Small intestine (tissue), 7 donors: ENCODE measurements around the gene CDK6. TPM values are rescaled to one million over a fixed set of nuclear protein-coding genes. Genes with fewer than 3 reads are reported as not detected.

Experiments
- DNase-seq, 2 donors: peaks; one replicate each; pipeline versions ENCODE4 v3.0.0 to v3.0.0-alpha.2; 2013
- FAIRE-seq: peaks from 2 replicates; lab custom pipeline; 2012; peaks lifted over from hg19 to GRCh38; lab: Jason Lieb, UNC
- H3K27ac ChIP-seq, 3 donors: one replicate each; pipeline ENCODE4 v1.5.1; 2013; ENCODE audit warnings: low read length in 2 of 3, mild to moderate bottlenecking in 2 of 3, control low read depth in 1 of 3, inconsistent platforms in 1 of 3, low read depth in 1 of 3, moderate library complexity in 1 of 3
- H3K27me3 ChIP-seq, 3 donors: one replicate each; pipeline ENCODE4 v1.6.1; 2013; ENCODE audit warnings: low read length in 3 of 3, inconsistent platforms in 1 of 3; ENCODE audit not compliant: control insufficient read depth in 3 of 3, insufficient read depth in 3 of 3
- H3K36me3 ChIP-seq, 3 donors: one replicate each; pipeline ENCODE4 v1.6.1; 2013; ENCODE audit warnings: low read length in 3 of 3, inconsistent platforms in 1 of 3, low read depth in 1 of 3, mild to moderate bottlenecking in 1 of 3, moderate library complexity in 1 of 3; ENCODE audit not compliant: control insufficient read depth in 3 of 3, insufficient read depth in 2 of 3
- H3K4me1 ChIP-seq, 3 donors: one replicate each; pipeline ENCODE4 v1.6.1; 2013; ENCODE audit warnings: low read length in 2 of 3, inconsistent platforms in 1 of 3, low read depth in 1 of 3, mild to moderate bottlenecking in 1 of 3, moderate library complexity in 1 of 3; ENCODE audit not compliant: control insufficient read depth in 3 of 3, insufficient read depth in 2 of 3
- H3K4me3 ChIP-seq, 3 donors: one replicate each; pipeline ENCODE4 v1.5.1; 2013; ENCODE audit warnings: low read length in 3 of 3, control low read depth in 1 of 3, inconsistent platforms in 1 of 3, low read depth in 1 of 3, mild to moderate bottlenecking in 1 of 3, moderate library complexity in 1 of 3
- H3K9me3 ChIP-seq, 2 donors: one replicate each; pipeline ENCODE4 v1.6.1; 2013; ENCODE audit warnings: low read depth in 1 of 2, low read length in 1 of 2; ENCODE audit not compliant: control insufficient read depth in 2 of 2, insufficient read depth in 1 of 2
- WGBS, 3 donors: extraction: QIAGEN DNeasy Blood & Tissue Kit; methylation state at CpG; one replicate each; pipeline ENCODE4 v1.1.7; 2013; 5-methylcytosine and 5-hydroxymethylcytosine counted together
- polyA plus RNA-seq, 4 donors: library from polyadenylated mRNA; stranded (reverse) in 3 of 4; unstranded in 1 of 4; fragments of 200-250 nt in 3 of 4; fragments of 120-200 nt in 1 of 4; gene quantifications; one replicate each; pipeline versions ENCODE4 v1.2.1 to v1.2.3, GENCODE V29; 2013
- donor health status: healthy with polysubstance abuse.
- donor health status: control.
- donor health status: control.
- donor health status: Bipolar disorder and iron deficiency.
- donor health status: healthy.

Gene CDK6
- polyA plus RNA-seq, 4 donors, result 1.6 to 28.0 (median 8.1) TPM

DNA sequence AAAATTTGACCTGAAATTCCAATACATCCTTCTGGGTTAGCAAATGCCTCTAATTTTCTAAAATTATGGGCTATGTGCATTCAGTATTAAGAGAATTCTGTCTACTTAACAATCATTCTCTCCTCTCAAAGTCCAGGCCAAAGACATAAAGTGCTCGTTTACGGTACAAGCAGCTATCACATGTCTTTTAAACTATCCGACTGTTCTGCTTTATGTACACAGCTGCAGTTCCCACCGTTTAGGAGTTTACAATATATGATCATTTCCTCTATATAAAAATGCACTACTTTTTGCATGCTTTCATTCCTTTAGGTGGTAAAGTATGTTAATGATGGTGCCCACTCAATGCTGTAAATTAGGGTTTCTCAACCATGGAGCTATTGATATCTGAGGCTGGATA lies 34.0 kb downstream of the CDK6 start:
- 17 to 54% (median 40%) methylated on average over 4 of the region's 4 CpGs for WGBS, 3 donors
- DNase-seq (peak in 1 of 2 donors; percentile 64), FAIRE-seq (no peak)
- H3K4me3 ChIP-seq, result no peak overlapping the region
- H3K27me3 ChIP-seq, result no peaks in the 10 kb centered on the region
- H3K9me3 ChIP-seq, result no peaks in the 10 kb centered on the region
- H3K36me3 ChIP-seq, result peaks cover 0 to 4% (median 0%) of the 10 kb centered on the region in 3 donors
- H3K4me1 ChIP-seq, result peaks cover 0 to 15% (median 2%) of the 10 kb centered on the region in 3 donors
- H3K27ac ChIP-seq, result peak overlapping the region in 1 of 3 donors; percentile 32

DNA sequence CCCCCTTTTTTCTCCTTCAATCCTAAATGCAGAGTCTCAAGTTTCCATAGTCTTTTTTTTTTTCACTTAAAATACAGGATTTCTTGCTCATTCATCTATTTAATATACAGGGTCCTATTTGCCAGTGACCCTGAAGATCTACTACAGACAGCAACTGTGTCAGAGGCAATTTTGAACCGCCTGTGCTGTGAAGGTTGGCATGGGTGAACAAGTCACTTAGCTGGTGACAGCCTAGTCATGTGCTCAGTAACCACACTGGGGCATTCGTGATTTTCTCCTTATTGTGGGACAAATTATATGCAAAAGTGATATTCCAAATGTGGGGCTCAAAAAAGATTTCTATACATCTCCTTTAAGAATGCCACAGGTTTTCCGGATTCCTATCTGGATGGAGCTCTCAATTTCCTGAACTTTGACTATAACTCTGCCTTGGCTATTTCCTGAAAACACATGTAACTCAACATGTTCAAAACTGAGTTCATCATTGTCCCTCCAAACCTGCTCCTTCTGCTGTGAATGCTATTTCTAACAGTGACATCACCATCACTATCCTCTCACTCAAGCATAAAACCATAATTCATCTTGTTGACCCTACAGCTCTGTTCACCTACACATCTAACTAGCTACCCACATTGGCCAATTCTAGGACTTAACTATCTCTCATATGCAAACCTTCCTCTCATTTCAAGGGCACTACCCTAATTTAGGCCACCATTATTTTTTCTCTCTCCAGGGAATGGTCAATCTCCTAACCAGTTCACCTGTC lies 36.7 kb downstream of the CDK6 start:
- no peaks in the 10 kb centered on the region for H3K9me3 ChIP-seq
- FAIRE-seq (no peak), DNase-seq (no peak)
- H3K27ac ChIP-seq, result no peak overlapping the region
- no peaks in the 10 kb centered on the region for H3K27me3 ChIP-seq
- peaks cover 0 to 15% (median 2%) of the 10 kb centered on the region in 3 donors for H3K4me1 ChIP-seq
- H3K36me3 ChIP-seq, result peaks cover 0 to 2% (median 0%) of the 10 kb centered on the region in 3 donors
- no peak overlapping the region for H3K4me3 ChIP-seq
- WGBS, 3 donors, result 56 to 67% (median 64%) methylated on average over 3 of the region's 3 CpGs

DNA sequence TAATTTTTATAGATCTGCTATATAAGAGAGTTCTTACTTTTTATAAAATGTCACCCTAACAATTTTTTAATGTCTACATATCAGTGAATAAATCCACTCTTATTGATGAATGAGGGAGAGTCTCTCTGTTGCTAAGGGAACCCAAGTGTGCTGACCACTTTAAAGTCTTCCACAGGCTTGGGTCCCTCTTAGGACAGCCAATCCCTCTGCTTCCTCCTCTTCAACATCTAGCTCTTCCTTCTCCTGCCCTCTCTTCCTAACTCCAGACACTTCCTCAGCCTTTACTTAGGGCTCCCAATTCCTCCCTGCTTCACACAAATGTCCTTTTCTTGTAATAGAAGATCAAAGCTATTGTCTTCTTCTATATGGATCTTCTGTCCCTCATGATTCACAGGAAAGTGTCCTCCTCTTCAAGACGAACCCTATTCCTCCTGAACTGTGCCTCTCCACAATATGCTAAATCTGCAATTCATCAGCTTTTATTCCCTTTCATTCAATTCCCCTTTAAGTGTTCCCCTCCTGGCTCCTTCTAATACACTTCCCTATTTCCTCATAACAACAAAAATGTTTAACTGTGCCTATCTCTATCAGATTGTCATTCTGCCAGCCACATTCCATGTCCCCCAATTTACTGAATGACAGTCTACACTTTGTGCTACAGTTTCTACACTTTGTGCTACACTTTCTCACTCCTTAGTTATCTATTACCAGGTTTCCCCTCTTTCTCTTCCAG lies 37.7 kb downstream of the CDK6 start:
- FAIRE-seq (no peak), DNase-seq (no peak)
- Histone ChIP-seq H3K27me3 (no peaks in the 10 kb centered on the region), H3K4me3 (no peak overlapping the region), H3K36me3 (peaks cover 0 to 2% (median 0%) of the 10 kb centered on the region in 3 donors), H3K9me3 (no peaks in the 10 kb centered on the region), H3K4me1 (peaks cover 2 to 15% (median 2%) of the 10 kb centered on the region in 3 donors), H3K27ac (no peak overlapping the region)
- 29 to 57% (median 32%) methylated on average over 1 of the region's 1 CpG for WGBS, 3 donors

DNA sequence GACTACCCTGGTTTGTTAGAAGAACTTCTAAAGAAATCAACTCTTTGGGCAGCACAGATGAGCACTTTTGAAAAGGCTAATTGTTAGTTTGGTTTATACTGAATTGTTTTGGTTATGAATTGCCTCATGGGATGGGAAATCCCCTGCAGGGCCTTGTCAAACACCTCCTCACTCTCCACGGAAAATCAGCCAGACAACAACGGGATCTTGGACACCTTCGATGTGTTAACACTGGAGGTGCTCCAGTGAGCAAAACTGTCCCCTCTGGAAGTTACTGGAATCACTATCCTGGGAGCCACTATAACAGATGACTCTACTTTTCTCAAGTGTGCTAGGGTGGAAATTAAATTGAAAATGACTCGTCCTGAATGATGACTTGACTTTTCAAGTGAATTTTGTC lies 38.7 kb downstream of the CDK6 start:
- Histone ChIP-seq H3K9me3 (no peaks in the 10 kb centered on the region), H3K36me3 (peaks cover 0 to 2% (median 0%) of the 10 kb centered on the region in 3 donors), H3K27ac (no peak overlapping the region), H3K4me3 (no peak overlapping the region), H3K27me3 (no peaks in the 10 kb centered on the region), H3K4me1 (peaks cover 2 to 14% (median 3%) of the 10 kb centered on the region in 3 donors)
- DNase-seq (no peak), FAIRE-seq (no peak)
- 38 to 62% (median 44%) methylated on average over 4 of the region's 4 CpGs for WGBS, 3 donors

DNA sequence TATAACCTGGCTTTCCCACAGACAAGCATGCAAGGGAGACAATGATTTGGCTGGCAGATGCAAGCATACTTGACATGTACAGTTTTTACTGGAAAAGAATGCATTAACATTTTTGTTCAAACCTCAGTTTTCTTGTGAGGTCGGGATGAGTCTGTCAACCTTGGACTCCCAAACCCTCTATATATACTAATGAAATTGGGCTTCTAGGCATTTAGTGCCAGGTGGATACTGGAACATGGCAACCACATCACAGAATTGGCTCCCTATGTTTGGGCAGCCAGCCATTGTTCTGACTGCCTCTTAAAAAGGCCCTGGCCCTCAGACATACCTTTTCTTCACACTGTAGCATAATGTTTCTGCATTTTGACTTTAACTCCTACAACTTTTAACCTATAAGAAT lies 39.1 kb downstream of the CDK6 start:
- FAIRE-seq, result no peak
- H3K27me3 ChIP-seq, result no peaks in the 10 kb centered on the region
- peaks cover 0 to 2% (median 0%) of the 10 kb centered on the region in 3 donors for H3K36me3 ChIP-seq
- no peak overlapping the region for H3K4me3 ChIP-seq
- no peak for DNase-seq
- H3K27ac ChIP-seq, result no peak overlapping the region
- no peaks in the 10 kb centered on the region for H3K9me3 ChIP-seq
- peaks cover 2 to 13% (median 3%) of the 10 kb centered on the region in 3 donors for H3K4me1 ChIP-seq
- WGBS, 3 donors, result 83 to 89% (median 84%) methylated on average over 1 of the region's 1 CpG

DNA sequence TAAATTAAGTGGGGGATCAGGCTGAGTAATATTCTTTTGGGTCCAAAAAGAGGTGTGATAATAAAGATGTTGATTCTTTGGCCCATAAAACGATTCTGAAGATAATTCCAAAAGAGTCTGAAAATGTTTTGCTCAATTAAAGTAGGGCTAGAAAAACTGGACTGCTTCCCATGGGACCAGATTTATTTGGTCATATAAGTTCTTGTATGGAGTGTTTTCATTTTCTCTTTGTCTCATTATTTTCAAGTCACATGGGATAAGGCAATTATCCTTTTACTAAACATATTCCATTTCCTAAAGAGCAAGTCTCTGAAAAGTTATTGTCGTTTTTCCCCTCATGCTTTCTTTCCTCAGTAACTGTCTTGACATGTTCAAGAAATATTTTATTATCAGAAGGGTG lies 41.5 kb downstream of the CDK6 start:
- H3K36me3 ChIP-seq, result peaks cover 0 to 2% (median 0%) of the 10 kb centered on the region in 3 donors
- DNase-seq (no peak), FAIRE-seq (no peak)
- peaks cover 0 to 9% of the 10 kb centered on the region in 2 donors for H3K9me3 ChIP-seq
- no peak overlapping the region for H3K4me3 ChIP-seq
- no peaks in the 10 kb centered on the region for H3K27me3 ChIP-seq
- 35 to 41% (median 36%) methylated on average over 2 of the region's 2 CpGs for WGBS, 3 donors
- peaks cover 2 to 10% (median 7%) of the 10 kb centered on the region in 3 donors for H3K4me1 ChIP-seq
- H3K27ac ChIP-seq, result no peak overlapping the region

DNA sequence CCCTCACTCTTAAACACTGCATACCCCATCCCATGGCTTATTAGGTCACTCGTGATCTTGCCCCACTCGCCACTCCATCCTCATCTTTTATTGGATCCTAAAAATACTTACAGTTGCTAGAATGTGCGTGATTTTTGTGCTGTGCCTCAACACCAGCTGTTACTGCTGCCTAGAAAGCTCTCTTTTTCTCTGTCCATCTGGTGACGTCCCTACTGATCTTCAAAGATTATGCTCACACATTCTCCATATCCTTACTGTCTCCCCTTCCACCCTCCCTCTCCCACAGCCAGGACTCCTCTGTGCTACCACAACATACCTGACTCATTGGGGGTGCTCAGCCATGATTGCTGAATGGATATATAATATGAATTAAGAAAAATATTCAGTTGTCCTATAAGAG lies 42.0 kb downstream of the CDK6 start:
- Histone ChIP-seq H3K4me1 (peaks cover 2 to 10% (median 7%) of the 10 kb centered on the region in 3 donors), H3K27ac (no peak overlapping the region), H3K9me3 (peaks cover 0 to 9% of the 10 kb centered on the region in 2 donors), H3K36me3 (peaks cover 0 to 2% (median 0%) of the 10 kb centered on the region in 3 donors), H3K4me3 (no peak overlapping the region), H3K27me3 (no peaks in the 10 kb centered on the region)
- WGBS, 3 donors, result 67 to 77% (median 74%) methylated on average over 4 of the region's 4 CpGs
- DNase-seq (no peak), FAIRE-seq (no peak)

DNA sequence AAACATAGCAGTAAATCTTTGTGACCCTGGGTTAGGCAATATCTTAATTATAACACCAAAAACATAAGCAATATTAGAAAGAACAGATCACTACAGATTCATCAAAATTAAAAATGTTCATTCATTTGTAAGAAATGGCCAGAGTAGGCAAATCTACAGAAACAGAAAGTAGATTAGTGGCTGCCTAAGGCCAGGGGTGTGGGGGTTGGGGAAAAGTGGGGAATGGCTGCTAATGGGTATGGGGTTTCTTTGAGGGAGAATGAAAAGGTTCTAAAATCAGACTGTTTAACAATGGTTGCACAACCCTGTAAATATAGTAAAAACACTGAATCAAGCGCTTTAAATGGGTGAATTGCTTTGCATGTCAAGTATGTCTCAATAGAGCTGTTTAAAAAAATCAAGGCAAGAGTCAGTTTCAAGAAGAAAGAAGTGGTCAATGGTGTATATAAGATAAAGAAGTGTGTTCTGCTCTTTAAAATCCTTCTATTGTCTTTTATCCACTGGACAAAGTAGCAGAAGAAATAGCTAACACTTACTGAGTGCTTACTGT lies 42.6 kb downstream of the CDK6 start:
- H3K36me3 ChIP-seq, result peaks cover 0 to 2% (median 0%) of the 10 kb centered on the region in 3 donors
- peaks cover 0 to 13% of the 10 kb centered on the region in 2 donors for H3K9me3 ChIP-seq
- no peak overlapping the region for H3K4me3 ChIP-seq
- no peak overlapping the region for H3K27ac ChIP-seq
- H3K4me1 ChIP-seq, result peaks cover 0 to 7% (median 5%) of the 10 kb centered on the region in 3 donors
- H3K27me3 ChIP-seq, result no peaks in the 10 kb centered on the region
- WGBS, 3 donors, result 87 to 91% (median 90%) methylated on average over 1 of the region's 1 CpG
- DNase-seq (no peak), FAIRE-seq (no peak)
